ENCODE data around the gene PTPRD.

The PTPRD gene

DNA sequence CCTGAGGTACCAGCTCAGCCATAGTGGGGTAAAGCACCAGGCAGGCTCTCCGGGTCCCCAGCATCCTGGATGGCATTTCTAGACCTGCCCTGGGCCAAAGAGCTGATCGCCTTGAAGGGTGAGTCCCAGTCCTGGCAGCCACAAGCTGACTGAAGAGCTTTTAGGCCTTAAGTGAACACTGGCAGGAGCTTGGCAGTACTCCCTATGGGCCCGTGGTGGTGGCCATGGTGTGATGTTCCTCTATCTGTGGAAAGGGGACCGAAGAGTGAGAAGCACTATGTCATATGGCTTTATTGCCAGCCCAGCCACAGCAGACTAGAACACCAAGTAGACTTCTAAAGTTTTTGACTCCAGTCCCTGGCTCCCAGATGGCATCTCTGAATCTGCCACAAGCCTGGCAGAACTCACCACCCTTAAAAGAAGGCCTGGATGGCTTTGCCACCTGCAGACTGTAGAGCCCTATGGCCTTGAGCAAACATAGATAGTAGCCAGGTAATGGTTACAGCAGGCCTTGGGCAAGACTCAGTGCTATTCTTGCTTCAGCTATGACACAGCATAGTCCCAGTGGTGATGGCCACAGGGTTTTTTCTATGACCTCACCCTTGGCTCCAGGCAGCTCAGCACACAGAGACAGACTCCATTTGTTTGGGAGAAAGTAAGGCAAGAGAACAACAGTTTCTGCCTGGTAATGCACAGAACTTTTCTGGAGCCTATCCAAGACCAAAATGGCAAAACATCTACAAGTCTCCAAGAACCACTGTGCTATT, 2011.7 kb downstream of the PTPRD start:
- no peak for DNase-seq

DNA sequence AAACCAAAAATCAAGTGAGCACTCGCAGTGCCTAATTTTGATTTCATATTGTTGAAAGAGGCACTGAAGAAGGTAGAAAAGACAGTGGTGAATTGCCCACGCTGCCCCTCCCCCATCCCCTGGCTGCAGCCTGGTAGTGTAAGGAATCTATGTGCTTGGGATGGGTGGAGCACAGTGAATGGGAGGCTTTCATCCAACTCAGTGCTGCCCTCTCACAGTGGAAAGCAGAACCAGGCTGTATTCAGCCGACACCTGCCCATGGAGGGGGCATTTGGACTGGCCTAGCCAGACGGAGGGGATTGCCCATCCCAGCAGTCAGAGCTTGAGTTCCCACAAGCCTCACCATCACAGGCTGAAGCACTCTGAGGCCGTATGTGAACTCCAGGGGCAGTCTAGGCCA, 2012.9 kb downstream of the PTPRD start:
- no peak for DNase-seq

DNA sequence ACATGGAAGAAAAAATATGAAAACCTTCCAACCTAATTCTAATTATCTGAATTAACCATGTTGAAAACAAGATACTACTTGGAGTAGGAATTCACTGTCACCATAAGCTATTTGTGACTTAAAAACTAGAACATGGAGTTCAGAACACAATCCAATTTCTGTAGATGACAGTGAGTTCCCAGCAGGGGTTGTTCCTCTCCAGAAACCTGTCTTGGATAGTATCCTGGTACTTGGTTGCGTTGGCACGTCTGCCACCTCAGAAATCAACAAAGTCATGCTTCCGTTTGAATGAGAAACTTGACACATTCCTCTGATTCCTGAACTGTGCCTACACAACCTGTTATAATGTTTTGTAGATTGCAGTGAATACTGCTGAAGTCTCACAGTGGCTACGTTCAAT, 2023.3 kb downstream of the PTPRD start:
- no peak for DNase-seq

DNA sequence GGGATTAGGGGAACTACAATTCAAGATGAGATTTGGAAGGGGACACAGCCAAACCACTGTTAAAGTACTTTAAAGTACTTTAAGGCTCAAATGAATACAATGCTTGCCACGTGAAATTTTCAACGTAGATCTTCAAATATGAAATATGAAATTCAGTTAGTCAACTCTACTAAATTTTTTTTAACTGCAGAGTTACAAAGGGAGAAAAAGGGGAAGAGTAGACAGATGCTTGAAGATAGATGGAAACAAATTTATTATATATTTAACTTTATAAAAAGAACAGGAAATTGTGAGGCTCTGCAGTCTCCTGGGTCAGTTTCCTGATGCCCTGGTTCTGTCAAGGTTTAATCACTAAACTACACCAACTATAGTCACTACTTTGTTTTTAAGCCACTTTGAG, 2027.8 kb downstream of the PTPRD start:
- no peak for DNase-seq

DNA sequence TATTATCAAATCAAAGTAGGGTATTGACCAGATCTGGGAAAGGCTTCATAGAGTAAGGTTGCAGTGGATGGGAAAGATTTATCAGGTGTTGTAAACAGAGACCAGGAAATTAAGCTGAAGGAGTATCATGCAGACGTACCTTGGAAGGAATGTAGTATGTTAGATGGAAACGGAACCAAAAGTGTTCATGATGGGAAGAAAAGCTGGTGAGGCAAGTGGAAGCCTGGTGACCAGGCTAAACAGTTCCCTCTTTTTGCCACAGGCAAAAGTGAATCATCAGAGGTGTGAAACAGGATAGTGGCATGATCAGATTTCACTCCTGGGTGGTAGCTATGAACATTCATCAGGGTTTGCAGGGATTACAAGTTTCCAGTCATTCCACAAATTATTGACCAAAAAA, 2033.1 kb downstream of the PTPRD start:
- DNase-seq = no peak

DNA sequence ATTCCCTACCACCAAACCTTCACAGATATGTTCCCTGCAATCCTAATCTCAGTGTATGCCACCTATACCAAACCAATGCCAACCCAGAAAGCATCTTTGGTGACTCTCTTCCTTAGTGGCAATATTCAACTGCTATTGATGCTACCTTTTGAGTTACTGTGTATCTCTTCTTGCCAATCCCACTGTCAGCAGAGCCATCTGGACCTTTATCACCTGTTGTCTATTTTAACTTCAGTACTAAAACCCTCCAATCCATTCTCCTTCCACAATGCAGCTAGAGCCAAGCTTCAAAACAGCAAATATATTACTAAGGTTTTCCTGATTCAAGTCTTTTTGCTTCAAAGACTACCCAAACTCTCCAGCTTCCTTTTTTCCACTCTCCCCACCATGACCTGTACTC, 2036.1 kb downstream of the PTPRD start:
- no peak for DNase-seq

DNA sequence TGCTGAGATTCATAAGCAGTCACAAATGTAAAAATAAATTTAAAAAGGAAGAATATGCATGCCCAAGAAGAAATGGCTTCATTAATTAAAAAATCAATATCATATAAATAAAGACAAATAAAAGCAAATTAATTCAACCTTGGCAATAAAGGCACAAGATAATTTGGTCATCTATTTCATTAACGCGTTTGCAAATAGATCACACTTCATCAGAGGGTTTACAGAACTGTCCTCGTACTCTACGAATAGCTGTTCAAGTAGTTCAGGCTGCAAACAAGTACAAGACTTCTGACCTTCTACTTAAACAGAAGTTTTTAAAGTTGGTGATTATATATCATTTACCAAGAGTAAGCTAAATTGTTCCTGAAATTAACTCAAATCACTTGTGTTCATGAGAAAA, 2038.0 kb downstream of the PTPRD start:
- DNase-seq = no peak

DNA sequence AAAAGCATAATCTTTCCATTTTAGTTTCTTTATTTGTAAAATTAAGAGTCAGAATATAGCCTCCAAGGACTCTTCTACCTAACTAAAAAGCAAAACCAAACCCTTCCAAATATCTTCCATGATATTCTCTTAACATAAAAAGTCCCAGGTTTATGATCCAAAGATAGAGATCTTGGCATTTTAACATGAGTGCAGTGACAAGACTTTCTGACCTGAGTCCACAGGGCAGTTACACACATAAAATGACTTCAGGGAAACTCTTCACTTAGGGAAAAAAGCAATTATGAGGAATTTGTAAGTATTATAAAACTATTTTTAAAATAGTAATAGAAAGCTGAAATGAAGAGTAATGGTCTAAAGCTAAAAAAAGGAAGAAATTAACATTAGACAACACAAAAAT, 2040.6 kb downstream of the PTPRD start:
- no peak for DNase-seq

DNA sequence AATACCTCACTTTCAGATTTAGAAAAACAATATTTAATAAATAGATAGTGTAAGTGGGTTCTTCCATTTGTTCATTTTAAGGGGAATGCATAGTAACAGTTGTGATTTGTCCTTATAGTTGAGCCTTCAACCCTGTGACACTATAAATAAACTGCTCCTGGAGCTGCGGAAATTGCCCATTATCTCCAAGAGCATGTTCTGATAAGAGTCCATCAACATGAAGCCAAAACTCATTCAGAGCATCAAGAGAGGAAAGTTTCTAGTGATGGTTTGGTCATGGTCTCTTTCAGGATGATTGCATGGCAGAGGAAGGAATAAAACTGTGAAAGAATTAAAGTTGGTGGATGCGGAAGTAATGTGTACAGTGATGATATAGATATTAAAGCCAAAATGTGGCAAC, 2041.2 kb downstream of the PTPRD start:
- DNase-seq = no peak

DNA sequence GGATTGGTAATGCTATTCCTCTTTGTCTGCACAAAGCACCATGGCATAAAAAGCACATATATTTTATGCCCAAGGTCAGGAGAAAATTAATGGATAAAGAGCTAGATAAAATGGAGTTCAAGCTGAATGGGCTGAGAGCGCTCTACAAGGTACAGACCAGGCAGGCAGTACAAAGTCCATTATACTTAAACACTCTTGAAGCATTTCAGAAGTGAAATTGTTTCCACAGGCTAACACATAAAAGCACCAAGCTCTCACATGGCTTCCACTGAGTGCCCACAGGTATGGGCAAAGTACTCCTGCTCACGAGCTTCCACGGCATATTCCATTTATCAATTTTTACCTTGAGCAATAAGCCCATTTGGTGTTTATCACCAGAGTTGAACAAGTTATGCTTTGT, 2042.0 kb downstream of the PTPRD start:
- no peak for DNase-seq

DNA sequence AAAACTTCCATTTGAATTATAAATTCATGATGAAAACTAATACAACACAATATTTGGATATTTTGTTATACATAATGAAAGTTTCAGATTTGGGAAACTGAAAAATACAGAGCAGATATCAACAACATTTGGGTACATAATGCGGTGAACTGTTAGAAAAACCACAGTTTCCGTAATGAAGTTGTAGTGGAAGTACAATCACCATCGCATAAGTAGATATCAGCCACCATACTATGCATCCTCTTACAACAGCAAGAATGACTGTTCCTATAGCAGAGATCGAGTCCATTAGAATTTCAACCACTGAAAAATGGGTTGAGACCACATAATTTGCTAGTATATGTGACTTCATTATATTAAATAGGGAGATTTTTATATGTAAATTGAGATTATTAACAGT, 2043.0 kb downstream of the PTPRD start:
- no peak for DNase-seq

DNA sequence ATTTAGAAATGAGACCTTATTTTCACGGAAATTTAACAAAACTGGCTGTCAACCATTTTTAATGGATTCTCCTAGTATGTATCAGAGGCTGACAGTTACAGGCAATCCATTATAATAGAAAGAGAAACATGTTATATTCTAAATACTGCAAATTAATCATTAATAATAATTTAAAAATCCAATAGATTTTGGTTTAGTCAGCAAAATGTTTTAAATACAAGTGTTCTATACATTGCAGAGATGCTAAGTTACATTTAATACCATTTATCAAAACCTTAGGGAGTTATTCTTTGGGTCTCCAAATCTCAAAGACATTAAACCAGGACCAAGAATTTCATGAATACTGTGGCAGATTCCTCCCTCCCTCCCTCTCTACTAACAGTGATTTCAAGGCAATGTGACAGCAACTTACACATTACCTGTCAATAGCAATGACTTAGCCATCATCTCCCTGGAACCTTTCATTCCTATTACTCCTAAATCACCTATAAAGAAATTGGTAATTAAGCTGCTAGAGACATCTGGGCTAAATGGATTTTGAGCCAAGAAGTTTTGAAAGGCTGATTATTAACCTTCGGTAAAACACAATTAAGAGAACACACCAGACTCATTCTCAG, 2044.7 kb downstream of the PTPRD start:
- no peak for DNase-seq

DNA sequence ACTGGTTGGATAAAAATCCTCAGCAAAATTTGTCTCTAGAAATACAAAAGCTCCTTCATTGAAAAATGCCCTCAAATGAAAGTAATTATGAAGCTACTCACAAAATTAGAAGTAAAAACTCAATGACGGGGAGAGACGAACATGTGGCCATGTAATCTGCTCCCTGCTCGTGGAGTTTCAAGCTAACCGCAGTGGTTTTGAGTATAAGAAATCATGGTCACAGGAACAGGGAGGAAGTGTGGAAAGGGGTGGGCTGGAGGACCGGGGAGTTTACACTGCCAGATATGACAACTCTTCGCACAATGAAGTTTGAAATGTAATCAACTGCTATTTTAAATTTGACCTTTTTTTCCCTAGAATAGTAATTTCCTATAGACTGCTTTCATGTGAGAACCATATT, 2047.8 kb downstream of the PTPRD start:
- no peak for DNase-seq

DNA sequence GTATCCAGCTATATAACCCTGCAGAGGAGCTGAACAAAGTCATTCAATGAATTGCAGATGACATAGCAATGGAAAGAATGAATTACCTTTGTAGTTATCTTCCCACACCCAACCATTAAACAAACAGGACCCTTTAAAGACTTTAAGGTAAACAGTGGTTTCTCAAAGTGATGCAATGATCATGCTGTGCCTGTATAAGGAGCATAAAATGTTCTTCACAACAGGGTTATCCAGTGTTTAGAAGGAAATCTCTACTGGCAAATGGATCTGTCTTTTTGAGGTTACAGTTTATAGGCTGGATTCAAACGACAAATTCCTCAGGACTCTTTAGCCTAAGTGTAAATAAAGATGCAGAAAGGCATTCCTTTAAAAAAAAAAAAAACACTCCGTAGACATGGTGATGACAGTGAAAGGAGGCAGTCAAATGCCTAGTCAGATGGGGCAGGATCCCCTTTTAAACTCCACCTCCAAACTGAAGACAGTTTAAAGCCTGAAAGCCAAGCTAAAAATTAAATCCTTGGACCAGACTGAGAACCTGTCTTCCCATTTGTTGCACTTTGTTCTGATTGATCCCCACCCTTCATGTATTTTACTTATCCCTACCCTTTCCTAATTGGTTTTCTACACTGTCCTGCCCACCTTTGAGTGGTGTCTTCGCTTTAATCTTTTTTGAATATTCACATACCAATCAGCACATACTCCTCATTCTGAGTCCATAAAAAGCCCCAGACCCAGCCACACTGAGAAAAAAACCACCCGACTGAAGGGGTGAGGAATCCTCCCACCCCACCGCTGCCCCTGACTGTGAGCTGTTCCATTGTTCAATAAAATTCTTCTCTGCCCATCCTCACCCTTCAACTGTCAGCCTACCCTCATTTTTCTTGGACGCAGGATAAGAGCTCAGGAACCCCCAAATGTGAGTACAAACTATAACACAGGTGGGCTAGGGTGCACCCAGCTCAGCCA, 2052.0 kb downstream of the PTPRD start:
- no peak for DNase-seq

DNA sequence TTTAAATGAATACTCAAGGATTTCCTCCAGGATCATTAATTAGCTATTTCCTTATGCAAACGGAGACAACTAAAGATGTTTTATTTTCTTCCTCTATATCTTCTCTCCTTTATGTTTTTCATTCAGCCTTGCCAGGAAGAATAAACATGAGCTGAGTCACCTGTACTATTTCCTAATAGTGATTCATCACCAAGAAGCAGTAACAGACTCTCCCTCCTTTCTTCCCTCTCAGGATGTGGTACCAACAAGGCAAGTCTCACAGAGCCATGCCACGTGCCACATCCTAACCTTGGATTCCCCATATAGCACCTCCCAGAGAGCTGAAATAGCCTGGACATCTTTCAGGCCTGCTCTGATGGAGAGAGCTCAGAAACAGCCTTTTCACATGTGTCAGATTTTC, 2054.6 kb downstream of the PTPRD start:
- DNase-seq = no peak

DNA sequence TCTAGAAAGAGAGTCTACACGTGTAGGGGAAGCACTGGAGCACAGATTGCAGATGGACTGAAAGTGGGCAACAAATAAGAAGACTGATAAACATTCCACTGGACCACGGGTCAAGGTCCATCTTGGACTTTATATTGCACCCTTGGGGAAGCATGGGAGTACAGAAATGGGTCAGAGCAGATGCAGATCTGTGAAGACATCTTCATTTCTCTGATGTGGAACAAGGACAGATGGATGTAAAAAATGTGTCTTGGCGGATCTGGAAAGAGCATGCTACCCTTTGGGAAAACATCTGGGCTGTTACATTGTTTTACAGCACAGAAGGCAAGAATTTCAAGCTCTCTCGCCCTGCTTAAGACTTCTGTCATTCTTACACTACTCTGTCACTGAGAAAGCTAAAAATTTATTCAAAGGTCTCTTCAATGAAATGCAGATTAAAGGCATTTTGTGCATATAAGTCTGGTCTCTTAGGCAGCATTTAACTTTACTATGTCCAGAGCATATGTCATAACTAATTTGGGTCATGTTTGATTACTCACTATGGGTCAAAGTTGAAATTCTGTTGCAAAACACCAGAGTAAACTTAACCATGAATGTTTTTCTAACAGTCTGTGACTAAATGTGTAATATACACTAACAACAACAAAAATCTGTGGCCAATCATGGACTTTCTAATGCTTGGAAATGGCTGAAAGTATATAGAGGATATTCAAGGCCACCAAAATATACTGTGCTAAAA, 2056.9 kb downstream of the PTPRD start:
- DNase-seq = no peak

DNA sequence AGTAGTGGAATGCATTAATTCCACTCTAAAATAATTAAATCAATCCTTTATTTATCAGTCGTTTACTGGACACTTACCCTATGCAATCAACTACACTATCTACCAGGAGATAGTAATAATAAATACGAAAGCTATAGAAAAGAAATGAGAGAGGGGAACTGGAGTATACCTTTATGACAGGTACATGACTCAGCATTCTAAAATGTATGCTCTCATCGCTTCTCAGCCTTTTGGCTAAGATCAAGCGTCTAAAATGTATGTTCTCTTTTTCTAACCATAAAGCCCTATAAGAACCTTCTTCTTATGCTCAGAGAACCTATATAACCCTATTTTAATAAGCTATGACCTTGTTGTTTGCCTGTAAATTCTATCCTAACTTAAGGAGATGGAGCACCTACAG, 2059.4 kb downstream of the PTPRD start:
- DNase-seq = no peak

DNA sequence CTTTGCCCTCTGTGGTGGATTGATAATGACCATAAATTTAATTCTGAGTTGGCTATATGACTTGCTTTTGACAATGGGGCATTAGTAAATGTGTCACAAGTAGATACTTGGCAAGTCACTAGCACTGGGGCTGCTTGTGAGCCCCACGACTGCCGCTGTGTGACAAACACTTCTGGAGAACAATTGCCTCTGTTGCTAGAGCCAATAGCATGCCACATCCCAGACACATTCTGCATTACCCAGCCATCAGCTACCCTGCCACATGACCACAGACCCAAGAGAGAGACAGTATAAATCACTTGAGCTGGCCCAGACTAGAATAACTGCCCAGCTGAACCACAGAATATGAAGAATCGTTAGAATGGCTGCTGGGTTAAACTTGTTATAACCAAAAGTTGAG, 2060.1 kb downstream of the PTPRD start:
- no peak for DNase-seq

DNA sequence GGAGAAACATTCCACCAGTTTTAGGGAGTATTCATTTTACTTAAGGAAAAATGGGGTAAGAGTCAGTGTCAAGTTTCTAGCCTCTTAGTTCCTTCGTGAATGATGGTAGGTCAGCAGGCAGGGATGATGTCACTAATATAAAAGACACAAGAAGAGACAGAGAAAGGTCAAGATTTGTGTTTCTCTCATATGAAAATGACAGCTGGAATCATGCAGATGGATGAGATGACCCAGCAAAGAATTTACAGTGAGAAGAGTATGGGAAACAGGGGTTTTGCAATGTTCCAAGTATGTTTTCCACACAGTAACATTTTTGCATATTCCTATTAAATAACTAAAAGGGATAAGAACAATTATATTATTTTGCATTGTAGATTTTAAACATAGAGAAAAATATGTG, 2063.6 kb downstream of the PTPRD start:
- no peak for DNase-seq

DNA sequence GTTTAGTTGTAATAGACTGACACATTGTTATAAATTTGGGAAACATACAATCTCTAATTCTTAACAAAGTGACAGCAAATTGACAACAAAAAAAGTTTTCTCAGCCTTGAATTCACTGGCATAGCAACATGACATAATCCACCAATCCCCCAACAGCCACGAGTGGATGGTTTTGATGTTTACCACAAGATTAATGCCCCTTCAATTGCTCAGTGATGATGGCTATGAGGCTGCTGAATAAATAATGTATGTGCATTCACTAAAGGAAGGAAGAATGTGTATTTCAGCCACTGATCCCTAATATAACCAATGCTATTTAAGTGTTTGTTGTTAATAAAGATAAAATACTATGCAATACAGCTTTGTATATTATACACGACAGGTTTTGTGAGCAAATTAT, 2069.6 kb downstream of the PTPRD start:
- no peak for DNase-seq

DNA sequence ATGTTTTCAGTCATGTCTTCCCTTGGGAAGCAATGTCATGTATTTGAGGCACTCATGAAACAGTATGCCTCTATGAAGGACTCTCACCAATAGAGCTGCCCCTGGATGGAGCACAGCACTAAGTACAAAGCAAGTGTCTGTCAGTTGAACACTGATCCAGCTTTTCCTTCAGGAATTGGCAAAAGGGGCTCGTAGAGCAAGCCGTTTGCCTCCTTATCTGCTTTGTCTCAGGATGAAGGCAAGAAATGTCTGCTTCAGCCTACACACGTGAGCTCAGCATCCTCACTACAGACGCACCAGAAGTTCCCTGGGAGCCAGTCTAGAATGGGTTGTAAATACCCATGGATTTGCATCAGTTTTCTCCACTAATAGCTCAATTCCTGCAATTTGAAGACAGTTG, 2070.3 kb downstream of the PTPRD start:
- DNase-seq = no peak

DNA sequence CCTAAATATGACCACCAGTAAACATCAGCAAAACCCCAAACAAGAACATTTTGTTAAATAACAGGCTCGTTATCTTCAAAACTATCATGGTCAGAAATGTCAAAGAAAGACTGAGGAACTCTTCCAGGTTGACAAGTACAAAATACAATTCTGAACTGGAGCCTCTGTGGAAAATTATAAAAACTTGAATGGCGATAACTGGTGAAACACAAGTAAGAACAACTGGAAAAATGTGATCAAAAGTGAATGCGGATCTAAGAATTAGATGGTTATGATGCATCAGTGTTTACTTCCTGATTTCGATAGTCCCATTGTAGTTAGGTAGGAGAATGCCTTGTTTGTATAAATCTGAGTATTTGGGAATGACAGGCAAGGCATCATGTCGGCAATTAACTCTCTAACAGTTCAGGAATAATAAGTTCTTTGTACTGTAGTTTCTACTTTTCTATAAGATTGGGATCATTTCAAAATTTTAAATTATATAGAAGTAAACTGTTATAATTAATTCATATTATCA, 2073.1 kb downstream of the PTPRD start:
- DNase-seq = no peak

DNA sequence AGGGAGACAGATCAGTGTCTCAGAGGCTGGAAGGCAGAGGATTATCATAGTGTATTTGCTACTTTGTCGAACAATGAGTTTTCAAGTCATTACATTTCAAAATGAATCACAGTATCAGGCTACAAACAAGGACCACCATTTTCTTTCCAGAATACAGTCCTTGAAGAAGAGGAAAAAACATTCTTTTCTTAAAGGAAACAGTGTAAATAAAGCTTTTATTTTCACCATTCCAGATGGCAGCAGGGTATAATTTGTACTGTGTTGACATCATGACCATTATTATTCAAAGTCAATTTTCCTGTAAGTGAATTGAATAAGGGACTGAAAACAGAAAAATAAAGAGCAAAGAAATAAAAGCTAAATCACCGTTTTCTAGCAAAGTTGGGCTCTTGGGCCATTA, 2076.0 kb downstream of the PTPRD start:
- no peak for DNase-seq
